ENCODE results near the gene ABCB6.

Gene ABCB6

GRCh38 chr2:219218732-219219701 is at the start of gene ABCB6:
Gene ABCB6 (minus strand): TSS chr2:219218958. CDS start chr2:219218673, 285 bp downstream.
- no peak for TF ChIP-seq GATA3 (IDR thresholded peaks at IDR 0.05; ENCODE audit: low read depth, low read length)
- no peak for TF ChIP-seq GATA2 (IDR thresholded peaks at IDR 0.05; ENCODE audit: low read depth, low read length)

GRCh38 chr2:219268294-219268693 is 49.5 kb upstream of the ABCB6 start:
- TF ChIP-seq GATA2 (IDR thresholded peaks at IDR 0.05; ENCODE audit: low read depth, low read length) (no peak), GATA3 (IDR thresholded peaks at IDR 0.05; ENCODE audit: low read depth, low read length) (no peak)

- TF ChIP-seq GATA2 (IDR thresholded peaks at IDR 0.05; ENCODE audit: low read depth, low read length), result no peak
- no peak for TF ChIP-seq GATA3 (IDR thresholded peaks at IDR 0.05; ENCODE audit: low read depth, low read length)
Measured at GRCh38 chr2:219266886-219267285, 48.1 kb upstream of the ABCB6 start.

GRCh38 chr2:219266232-219266631 is 47.5 kb upstream of the ABCB6 start:
- TF ChIP-seq GATA3 (IDR thresholded peaks at IDR 0.05; ENCODE audit: low read depth, low read length), result no peak
- no peak for TF ChIP-seq GATA2 (IDR thresholded peaks at IDR 0.05; ENCODE audit: low read depth, low read length)

- TF ChIP-seq GATA2 (IDR thresholded peaks at IDR 0.05; ENCODE audit: low read depth, low read length), result no peak
- TF ChIP-seq GATA3 (IDR thresholded peaks at IDR 0.05; ENCODE audit: low read depth, low read length), result no peak
Measured at GRCh38 chr2:219261024-219261855, 42.5 kb upstream of the ABCB6 start.

GRCh38 chr2:219254590-219255201 is 35.9 kb upstream of the ABCB6 start:
- TF ChIP-seq GATA3 (IDR thresholded peaks at IDR 0.05; ENCODE audit: low read depth, low read length) (no peak), GATA2 (IDR thresholded peaks at IDR 0.05; ENCODE audit: low read depth, low read length) (no peak)

- TF ChIP-seq GATA2 (IDR thresholded peaks at IDR 0.05; ENCODE audit: low read depth, low read length) (no peak), GATA3 (IDR thresholded peaks at IDR 0.05; ENCODE audit: low read depth, low read length) (no peak)
Measured at GRCh38 chr2:219253753-219254589, 35.2 kb upstream of the ABCB6 start, which contains the start of gene TUBA4A. Gene TUBA4A (minus strand): TSS chr2:219253918. CDS start chr2:219253858, 60 bp downstream.

GRCh38 chr2:219252900-219253752 is 34.4 kb upstream of the ABCB6 start, which contains the start of gene TUBA4B:
Gene TUBA4B (plus strand): TSS chr2:219253243. CDS start chr2:219253408, 165 bp downstream.
- TF ChIP-seq GATA2 (IDR thresholded peaks at IDR 0.05; ENCODE audit: low read depth, low read length), result no peak
- TF ChIP-seq GATA3 (IDR thresholded peaks at IDR 0.05; ENCODE audit: low read depth, low read length), result no peak

- no peak for TF ChIP-seq GATA2 (IDR thresholded peaks at IDR 0.05; ENCODE audit: low read depth, low read length)
- no peak for TF ChIP-seq GATA3 (IDR thresholded peaks at IDR 0.05; ENCODE audit: low read depth, low read length)
Measured at GRCh38 chr2:219252570-219252899, 33.8 kb upstream of the ABCB6 start.

- no peak for TF ChIP-seq GATA3 (IDR thresholded peaks at IDR 0.05; ENCODE audit: low read depth, low read length)
- no peak for TF ChIP-seq GATA2 (IDR thresholded peaks at IDR 0.05; ENCODE audit: low read depth, low read length)
Measured at GRCh38 chr2:219252084-219252483, 33.3 kb upstream of the ABCB6 start.

GRCh38 chr2:219251656-219252055 is 32.9 kb upstream of the ABCB6 start:
- no peak for TF ChIP-seq GATA2 (IDR thresholded peaks at IDR 0.05; ENCODE audit: low read depth, low read length)
- TF ChIP-seq GATA3 (IDR thresholded peaks at IDR 0.05; ENCODE audit: low read depth, low read length), result no peak

- TF ChIP-seq GATA3 (IDR thresholded peaks at IDR 0.05; ENCODE audit: low read depth, low read length) (no peak), GATA2 (IDR thresholded peaks at IDR 0.05; ENCODE audit: low read depth, low read length) (no peak)
Measured at GRCh38 chr2:219250049-219250781, 31.5 kb upstream of the ABCB6 start.
